Measurements from ENCODE around the gene ENPP6. TPM values are rescaled to one million over a fixed set of nuclear protein-coding genes. Genes with fewer than 3 reads are reported as not detected.

Gene ENPP6
- total RNA-seq (2014; rRNA removed; shearing (Covaris generic)) (not detected in 2 replicates), total RNA-seq (2022) (not detected in 2 replicates), Bru-seq, nascent RNA (percentile 7 among the genes with signal in this experiment), BruChase-seq, experiment 1, labeled RNA remaining after a 6-hour chase (percentile 10 among the genes with signal in this experiment), BruChase-seq, experiment 2, labeled RNA remaining after a 2-hour chase (percentile 8 among the genes with signal in this experiment)
- long read RNA-seq, result 0 reads

DNA sequence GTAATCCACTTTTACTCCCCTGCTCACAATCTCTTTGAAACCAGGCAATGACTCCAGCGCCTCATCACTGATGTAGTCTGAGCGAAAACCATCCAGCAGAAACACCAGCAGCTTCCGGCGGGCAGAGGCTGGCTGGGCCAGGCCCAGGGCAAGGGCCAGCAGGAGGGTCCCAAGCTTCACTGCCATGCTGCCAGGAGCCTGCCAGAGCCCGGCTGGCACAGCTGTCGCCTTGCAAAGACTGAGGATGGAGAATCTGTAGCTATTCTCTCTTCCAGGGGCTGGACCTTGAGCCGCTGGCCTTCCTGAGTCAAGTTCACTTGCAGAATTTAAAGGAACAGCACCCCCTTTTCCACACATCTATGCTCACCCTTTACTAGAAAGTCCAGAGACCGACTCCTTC lies at the start of gene ENPP6:
TSS of gene ENPP6 (minus strand) at position 240 of the 400 bp plus-strand sequence. CDS start at position 186, 54 bp downstream.
- H3K9me2 ChIP-seq (ENCODE audit: insufficient read depth, low read length), result no peaks in the 10 kb centered on the region
- no peaks in the 10 kb centered on the region for H3K4me1 ChIP-seq (ENCODE audit: insufficient read depth, low read length, poor library complexity, severe bottlenecking)
- H3K4me2 ChIP-seq (ENCODE audit: low read length), result no peak within 1 kb of the TSS
- H3K79me2 ChIP-seq (ENCODE audit: insufficient read depth, low read depth, low read length), result no peaks in the 10 kb centered on the region
- intact Hi-C loops (cut with micrococcal nuclease; ENCODE audit: unreplicated experiment), result no loop called here
- H4K20me1 ChIP-seq (ENCODE audit: insufficient read depth, low read length), result no peaks in the 10 kb centered on the region
- no peaks in the 10 kb centered on the region for H3K36me3 ChIP-seq (ENCODE audit: insufficient read depth, low read length)
- TF ChIP-seq EZH2phosphoT487 (IDR thresholded peaks at IDR 0.05; ENCODE audit: borderline replicate concordance, low read depth, low read length), result no peak
- TF ChIP-seq, protein P1, sequence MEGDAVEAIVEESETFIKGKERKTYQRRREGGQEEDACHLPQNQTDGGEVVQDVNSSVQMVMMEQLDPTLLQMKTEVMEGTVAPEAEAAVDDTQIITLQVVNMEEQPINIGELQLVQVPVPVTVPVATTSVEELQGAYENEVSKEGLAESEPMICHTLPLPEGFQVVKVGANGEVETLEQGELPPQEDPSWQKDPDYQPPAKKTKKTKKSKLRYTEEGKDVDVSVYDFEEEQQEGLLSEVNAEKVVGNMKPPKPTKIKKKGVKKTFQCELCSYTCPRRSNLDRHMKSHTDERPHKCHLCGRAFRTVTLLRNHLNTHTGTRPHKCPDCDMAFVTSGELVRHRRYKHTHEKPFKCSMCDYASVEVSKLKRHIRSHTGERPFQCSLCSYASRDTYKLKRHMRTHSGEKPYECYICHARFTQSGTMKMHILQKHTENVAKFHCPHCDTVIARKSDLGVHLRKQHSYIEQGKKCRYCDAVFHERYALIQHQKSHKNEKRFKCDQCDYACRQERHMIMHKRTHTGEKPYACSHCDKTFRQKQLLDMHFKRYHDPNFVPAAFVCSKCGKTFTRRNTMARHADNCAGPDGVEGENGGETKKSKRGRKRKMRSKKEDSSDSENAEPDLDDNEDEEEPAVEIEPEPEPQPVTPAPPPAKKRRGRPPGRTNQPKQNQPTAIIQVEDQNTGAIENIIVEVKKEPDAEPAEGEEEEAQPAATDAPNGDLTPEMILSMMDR (conservative IDR thresholded peaks at IDR 0.05; ENCODE audit: low read length), result no peak
- no peak within 1 kb of the TSS for H3K27ac ChIP-seq (ENCODE audit: low read depth, low read length, poor library complexity, severe bottlenecking)
- H3K9me3 ChIP-seq (ENCODE audit: low read length), result no peaks in the 10 kb centered on the region
- H2AFZ ChIP-seq (ENCODE audit: low read length), result no peak within 1 kb of the TSS
- no TSS peak for BruUV-seq (replicated peaks)
- CTCF ChIA-PET (ENCODE audit: unreplicated experiment), result no interaction called here
- POLR2A ChIA-PET, result no interaction called here
- DNase-seq (ENCODE audit: low spot score), result no peak
- no peak within 1 kb of the TSS for H3K4me3 ChIP-seq (ENCODE audit: low read depth, low read length, poor library complexity, severe bottlenecking)

DNA sequence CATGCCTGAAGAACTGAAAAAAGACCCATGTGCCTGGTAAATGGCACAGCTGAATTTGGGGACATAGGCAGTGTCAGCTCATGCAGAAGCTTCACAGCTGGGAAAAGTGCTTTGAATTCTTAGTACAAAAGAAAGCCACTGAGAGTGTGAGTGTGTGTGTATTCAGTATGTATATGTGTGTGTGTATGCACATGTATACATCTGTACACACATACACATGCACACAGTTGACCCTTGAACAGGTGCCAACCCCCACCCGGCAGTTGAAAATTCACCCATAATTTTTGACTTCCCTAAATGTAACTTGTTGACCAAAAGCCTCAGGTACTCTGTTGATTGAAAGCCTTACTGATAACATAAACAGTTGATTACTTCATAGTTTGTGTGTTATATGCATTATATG lies 49.5 kb upstream of the ENPP6 start:
- H3K4me2 ChIP-seq (ENCODE audit: low read length), result peak overlapping the region; percentile 74
- CTCF ChIA-PET (ENCODE audit: unreplicated experiment), result interaction anchor here (1.3 to 1.7 kb wide), 2 partner anchors 17 to 21 kb away, joined by 6 to 8 read pairs; no protein-coding TSS in a partner anchor
- H3K4me3 ChIP-seq (ENCODE audit: low read depth, low read length, poor library complexity, severe bottlenecking), result peak overlapping the region; percentile 58
- H3K27ac ChIP-seq (ENCODE audit: low read depth, low read length, poor library complexity, severe bottlenecking), result peak overlapping the region; percentile 88
- peak overlapping the region; percentile 71 for H2AFZ ChIP-seq (ENCODE audit: low read length)
- no peaks in the 10 kb centered on the region for H3K79me2 ChIP-seq (ENCODE audit: insufficient read depth, low read depth, low read length)
- H3K4me1 ChIP-seq (ENCODE audit: insufficient read depth, low read length, poor library complexity, severe bottlenecking), result peaks cover 69% of the 10 kb centered on the region
- H3K9me2 ChIP-seq (ENCODE audit: insufficient read depth, low read length), result no peaks in the 10 kb centered on the region
- no TSS peak for BruUV-seq (replicated peaks)
- H3K36me3 ChIP-seq (ENCODE audit: insufficient read depth, low read length), result no peaks in the 10 kb centered on the region
- intact Hi-C loops (cut with micrococcal nuclease; ENCODE audit: unreplicated experiment), result loop anchor here (5.0 kb wide), 2 partner anchors 60 to 550 kb away; no protein-coding TSS in a partner anchor
- TF ChIP-seq, protein P1 (conservative IDR thresholded peaks at IDR 0.05; ENCODE audit: low read length), result no peak
- no peak for TF ChIP-seq EZH2phosphoT487 (IDR thresholded peaks at IDR 0.05; ENCODE audit: borderline replicate concordance, low read depth, low read length)
- no peaks in the 10 kb centered on the region for H4K20me1 ChIP-seq (ENCODE audit: insufficient read depth, low read length)
- no peaks in the 10 kb centered on the region for H3K9me3 ChIP-seq (ENCODE audit: low read length)
- POLR2A ChIA-PET, result interaction anchor here (0.5 to 9.4 kb wide), 15 partner anchors 15 to 942 kb away, joined by 3 to 283 read pairs (median 6); partner anchors contain the start of gene SNX25
- DNase-seq (ENCODE audit: low spot score), result peak; percentile 50

Data from OCI-LY7 (cell line).